ENCODE data around the gene SLC25A21.

SLC25A21 gene

GRCh38 chr14:37048666-37049071 lies 123.7 kb downstream of the SLC25A21 start:
- no peak overlapping the region for H3K4me3 ChIP-seq (ENCODE audit: low read depth, low read length)

- H3K4me3 ChIP-seq (ENCODE audit: low read depth, low read length), result no peak overlapping the region
These were observed 124.4 kb downstream of the SLC25A21 start for GRCh38 chr14:37047996-37048395.

- no peak overlapping the region for H3K4me3 ChIP-seq (ENCODE audit: low read depth, low read length)
These were observed 125.2 kb downstream of the SLC25A21 start for GRCh38 chr14:37047226-37047625.

DNA sequence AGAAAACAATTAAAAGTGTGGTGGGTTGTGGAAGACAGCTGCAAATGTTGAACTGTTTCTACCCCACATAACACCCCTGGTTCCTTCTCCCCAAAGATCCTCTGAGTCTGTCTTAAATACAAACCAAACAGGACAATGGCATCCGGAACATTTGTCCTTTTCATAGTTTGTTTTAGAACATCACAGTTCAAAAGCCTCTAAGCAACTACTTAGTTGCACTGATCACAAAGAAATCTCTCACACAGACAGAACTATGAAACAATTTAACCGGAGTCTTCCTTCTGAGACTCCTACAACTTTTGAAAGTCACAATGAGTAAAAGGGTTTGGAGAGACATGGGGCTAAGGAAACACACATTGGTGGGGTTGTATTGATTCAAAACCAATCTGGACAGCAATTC lies 125.6 kb downstream of the SLC25A21 start:
- no peak overlapping the region for H3K4me3 ChIP-seq (ENCODE audit: low read depth, low read length)

- no peak overlapping the region for H3K4me3 ChIP-seq (ENCODE audit: low read depth, low read length)
These were observed 126.9 kb downstream of the SLC25A21 start for GRCh38 chr14:37045340-37046061.

GRCh38 chr14:37037636-37038387 lies 134.6 kb downstream of the SLC25A21 start:
- no peak overlapping the region for H3K4me3 ChIP-seq (ENCODE audit: low read depth, low read length)

DNA sequence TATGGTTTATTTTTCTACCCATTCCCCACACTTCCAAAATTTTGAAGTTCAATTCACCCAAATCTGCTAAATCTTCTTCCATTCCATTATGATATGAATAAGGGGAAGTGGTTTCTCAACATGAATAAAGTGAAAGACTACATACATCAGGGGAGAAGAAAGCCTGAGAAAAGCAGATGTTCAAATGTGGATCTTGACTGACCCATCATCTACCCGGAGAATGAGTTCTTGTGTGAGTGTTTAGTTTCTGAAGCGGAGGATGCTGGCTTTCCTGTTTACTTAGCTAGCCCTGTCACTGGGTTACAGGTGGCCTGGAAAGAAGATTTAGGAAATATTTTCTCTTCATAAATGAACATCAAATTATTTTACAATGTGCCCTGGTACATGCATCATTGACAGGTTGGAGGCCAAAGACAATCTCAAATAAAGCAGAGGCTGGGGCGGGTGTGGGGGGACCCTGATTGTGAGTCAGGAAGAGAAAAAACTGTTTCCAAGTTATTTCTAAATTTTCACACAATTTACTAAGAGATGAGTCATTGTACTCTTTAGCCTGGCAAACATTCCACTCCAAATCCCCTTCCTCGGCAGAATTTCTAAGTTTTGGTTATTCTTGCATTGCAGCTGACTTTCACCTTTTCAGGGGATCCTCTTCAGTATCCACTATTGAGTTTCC lies 135.6 kb downstream of the SLC25A21 start:
- H3K4me3 ChIP-seq (ENCODE audit: low read depth, low read length), result no peak overlapping the region

DNA sequence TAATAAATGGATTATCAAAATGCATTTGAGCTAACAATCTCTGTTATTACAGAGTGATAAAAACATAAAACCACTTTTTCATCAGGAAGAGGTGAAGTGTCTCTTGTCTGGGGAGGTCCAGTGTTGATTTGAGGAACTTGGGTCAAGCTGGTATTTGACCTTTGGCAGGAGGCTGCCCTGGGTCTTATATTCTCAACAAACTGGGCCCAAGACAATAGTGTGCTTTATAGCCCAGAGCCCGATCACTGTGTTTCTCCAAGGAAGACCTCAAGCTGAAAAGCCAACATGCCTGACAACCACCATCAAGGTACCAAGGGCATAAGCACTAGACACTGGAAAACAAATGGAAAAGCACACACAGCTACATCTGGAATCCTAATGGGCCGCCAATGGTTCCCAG lies 137.0 kb downstream of the SLC25A21 start:
- H3K4me3 ChIP-seq (ENCODE audit: low read depth, low read length), result no peak overlapping the region

DNA sequence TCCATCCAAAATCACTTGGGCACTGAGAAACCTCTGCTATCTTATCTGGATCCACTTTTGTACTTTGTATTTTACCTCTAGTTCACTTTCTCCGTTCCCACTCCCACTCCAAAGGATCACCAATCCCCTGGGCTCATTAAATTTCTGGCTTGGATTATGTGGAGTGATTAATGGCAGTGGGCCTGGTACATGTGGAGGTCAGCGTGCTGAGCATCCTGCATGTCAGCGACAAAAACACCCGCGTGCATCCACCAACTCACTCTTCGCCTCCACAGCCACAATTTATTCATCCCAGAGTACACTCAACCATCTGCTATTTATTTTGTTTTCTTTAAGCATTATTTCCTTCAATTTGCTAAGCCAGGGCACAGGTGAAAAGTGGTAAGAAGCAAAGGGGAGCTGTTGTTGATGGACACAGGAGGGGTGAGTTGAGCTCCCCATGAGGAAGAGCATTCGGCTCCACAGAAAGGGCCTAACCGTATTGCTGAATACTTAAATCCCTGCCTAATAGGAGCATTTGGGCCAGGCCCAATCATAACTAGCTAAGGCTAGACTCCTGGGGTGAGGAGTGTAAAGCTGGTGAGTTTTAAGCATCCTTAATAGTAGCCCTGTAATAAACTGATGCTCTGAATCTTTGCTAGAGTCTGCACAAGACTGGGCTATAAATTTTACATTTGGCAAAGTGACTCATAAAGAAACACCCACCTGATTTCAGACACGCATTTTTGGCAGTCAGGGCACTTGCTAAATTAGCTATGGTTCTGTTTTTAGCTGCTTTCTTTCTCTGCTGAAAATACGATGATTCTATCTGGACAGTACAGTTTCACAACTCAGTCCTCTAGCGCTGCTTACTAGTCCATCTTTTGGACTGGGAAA lies 137.8 kb downstream of the SLC25A21 start:
- H3K4me3 ChIP-seq (ENCODE audit: low read depth, low read length), result no peak overlapping the region

DNA sequence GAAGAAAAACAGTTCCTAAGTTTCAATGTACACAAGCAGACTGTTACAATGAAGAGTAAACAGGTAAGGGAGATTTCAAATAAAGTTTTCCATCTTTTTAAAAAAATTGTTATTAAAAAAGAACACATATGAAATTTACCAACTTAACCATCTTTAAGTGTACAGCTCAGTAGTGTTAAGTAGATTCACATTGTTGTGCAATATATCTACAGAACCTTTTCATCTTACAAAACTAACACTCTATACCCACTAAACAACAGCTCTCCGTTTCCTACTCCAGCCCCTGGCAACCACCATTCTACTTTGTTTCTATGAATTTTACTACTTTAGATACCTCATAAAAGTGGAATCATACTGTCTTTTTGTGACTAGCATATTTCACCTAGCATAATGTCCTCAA lies 139.5 kb downstream of the SLC25A21 start:
- H3K4me3 ChIP-seq (ENCODE audit: low read depth, low read length), result no peak overlapping the region

- H3K4me3 ChIP-seq (ENCODE audit: low read depth, low read length), result no peak overlapping the region
These were observed 145.1 kb downstream of the SLC25A21 start for GRCh38 chr14:37027188-37027824.

DNA sequence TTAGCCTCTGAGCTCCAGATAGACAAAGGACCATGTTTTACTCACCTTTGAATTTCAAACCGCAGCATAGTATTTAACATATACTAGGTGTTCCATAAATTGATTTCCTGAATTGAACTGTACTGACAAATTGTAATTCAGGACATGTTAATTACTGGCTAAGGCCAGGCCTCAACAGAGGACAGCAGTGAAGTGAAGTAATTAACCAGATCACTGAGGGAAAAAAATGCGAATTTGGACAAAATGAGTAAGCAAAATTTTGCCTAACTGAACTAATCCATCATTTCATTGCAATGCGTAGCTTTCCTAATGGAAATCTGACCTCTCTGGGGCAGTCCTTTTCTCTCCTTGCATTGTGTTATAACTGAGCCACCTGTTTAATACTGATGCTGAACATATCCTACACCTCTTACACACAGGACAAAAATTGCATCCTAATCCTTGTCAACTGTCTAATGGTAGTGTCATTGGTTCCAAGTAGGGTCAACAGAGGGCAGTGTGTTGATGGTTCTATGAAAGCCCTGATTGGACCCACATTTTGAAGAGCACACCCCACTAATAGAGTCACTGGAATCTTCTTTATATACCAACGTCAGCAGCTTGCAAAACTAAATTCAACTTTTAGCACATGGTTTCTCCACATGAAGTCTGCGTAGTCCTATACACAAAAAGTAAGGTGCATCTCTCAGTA lies 148.4 kb downstream of the SLC25A21 start:
- no peak overlapping the region for H3K4me3 ChIP-seq (ENCODE audit: low read depth, low read length)

GRCh38 chr14:37021390-37021789 lies 151.0 kb downstream of the SLC25A21 start:
- H3K4me3 ChIP-seq (ENCODE audit: low read depth, low read length), result no peak overlapping the region

DNA sequence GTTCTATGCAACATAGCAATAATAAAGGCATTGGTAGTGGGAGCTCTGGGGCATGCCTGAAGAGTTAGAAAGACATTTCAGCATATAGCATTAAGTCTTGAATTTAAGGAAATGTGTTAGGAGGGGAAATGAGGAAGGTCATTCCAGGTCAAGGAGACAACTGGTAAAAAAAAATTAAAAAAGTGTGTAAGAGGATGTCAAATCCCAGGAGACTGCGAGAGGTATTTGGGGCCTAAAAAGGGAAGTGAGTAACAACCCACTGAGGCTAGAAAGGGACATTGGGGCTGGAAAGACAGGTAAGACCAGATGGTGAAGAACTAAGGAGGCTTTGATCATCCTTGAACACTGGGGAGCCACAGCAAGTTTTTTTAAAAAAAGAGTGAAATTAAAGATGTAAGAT lies 152.9 kb downstream of the SLC25A21 start:
- no peak overlapping the region for H3K4me3 ChIP-seq (ENCODE audit: low read depth, low read length)

GRCh38 chr14:37018571-37019240 lies 153.7 kb downstream of the SLC25A21 start:
- H3K4me3 ChIP-seq (ENCODE audit: low read depth, low read length), result no peak overlapping the region

GRCh38 chr14:37013078-37013477 lies 159.3 kb downstream of the SLC25A21 start:
- H3K4me3 ChIP-seq (ENCODE audit: low read depth, low read length), result no peak overlapping the region

- no peak overlapping the region for H3K4me3 ChIP-seq (ENCODE audit: low read depth, low read length)
These were observed 173.7 kb downstream of the SLC25A21 start for GRCh38 chr14:36998686-36999085.

DNA sequence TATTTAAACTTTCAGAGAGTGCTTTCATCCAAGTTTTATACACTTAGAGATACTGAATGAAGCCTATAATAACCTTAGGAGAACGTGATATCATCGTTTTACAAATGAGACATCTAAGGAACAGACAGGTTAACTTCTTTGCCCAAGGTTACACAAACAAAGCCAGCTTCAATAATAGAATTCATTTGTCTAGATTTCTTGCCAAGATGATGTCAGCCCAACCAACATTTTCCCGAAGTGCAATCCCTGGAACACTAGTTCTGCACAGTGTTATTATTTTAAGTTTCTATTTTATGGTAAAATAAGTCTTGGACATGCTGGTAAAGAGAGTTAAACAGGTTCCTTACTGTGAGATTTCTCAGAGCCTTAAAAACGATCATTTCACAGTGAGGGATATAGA lies 174.6 kb downstream of the SLC25A21 start:
- H3K4me3 ChIP-seq (ENCODE audit: low read depth, low read length), result no peak overlapping the region

GRCh38 chr14:36996857-36997590 lies 175.4 kb downstream of the SLC25A21 start:
- no peak overlapping the region for H3K4me3 ChIP-seq (ENCODE audit: low read depth, low read length)

Data from iPS-11a (cell line).